Neural progenitor cell (in vitro differentiated cells): ENCODE measurements around the gene HIPK2.

Source experiments
- CTCF ChIP-seq: fragments of 200-600 bp; sonication (generic); IDR thresholded peaks from 2 replicates; pipeline ENCODE4 v1.5.1; 2017; ENCODE audit warnings: antibody characterized with exemption, mild to moderate bottlenecking
- EZH2 ChIP-seq: fragments of 200-600 bp; sonication (generic); IDR thresholded peaks from 2 replicates; pipeline ENCODE4 v1.6.1; 2017; ENCODE audit warnings: antibody characterized with exemption, mild to moderate bottlenecking, moderate library complexity
- EZH2phosphoT487 ChIP-seq: fragments of 200-600 bp; sonication (generic); IDR thresholded peaks from 2 replicates; pipeline ENCODE4 v1.6.1; 2017; ENCODE audit warnings: antibody characterized with exemption

- TF ChIP-seq CTCF (no peak), EZH2phosphoT487 (no peak), EZH2 (no peak)
Measured at GRCh38 chr7:139613971-139614411, 163.8 kb downstream of the HIPK2 start.
